ENCODE results near the gene PAX2. TPM values are rescaled to one million over a fixed set of nuclear protein-coding genes. Genes with fewer than 3 reads are reported as not detected.

The PAX2 gene
- total RNA-seq, 1 experiment from 2014 or later = 0.45 TPM

- BruUV-seq (replicated peaks) = no TSS peak
- H3K4me3 ChIP-seq (ENCODE audit: low read depth, low read length) = no peak overlapping the region
- POLR2A ChIA-PET = no interaction called here
- Mint-ChIP-seq H3K27ac (ENCODE audit: unreplicated experiment) (no peak overlapping the region), H3K4me1 (ENCODE audit: low read depth, unreplicated experiment) (no peaks in the 10 kb centered on the region), H3K36me3 (ENCODE audit: insufficient read depth, unreplicated experiment) (no peaks in the 10 kb centered on the region), H3K27me3 (ENCODE audit: insufficient read depth, unreplicated experiment) (peaks cover 26% of the 10 kb centered on the region), H3K9me3 (ENCODE audit: unreplicated experiment) (no peaks in the 10 kb centered on the region), H3K4me3 (ENCODE audit: unreplicated experiment) (no peak overlapping the region)
- no peaks in the 10 kb centered on the region for H3K27me3 ChIP-seq (replicated peaks; ENCODE audit: control insufficient read depth, insufficient read depth, low read length)
- CTCF ChIA-PET = no interaction called here
- H3K4me1 ChIP-seq = no peaks in the 10 kb centered on the region
- no peak for TF ChIP-seq CTCF (IDR thresholded peaks at IDR 0.05; ENCODE audit: insufficient read depth in 1 of 2, low read depth in 1 of 2, low read length in 1 of 2, severe bottlenecking in 1 of 2, unreplicated experiment in 1 of 2)
- H3K36me3 ChIP-seq (ENCODE audit: control insufficient read depth, insufficient read depth, low read length) = no peaks in the 10 kb centered on the region
- intact Hi-C loops (cut with micrococcal nuclease; ENCODE audit: unreplicated experiment) = no loop called here
- no peak for DNase-seq
- no peaks in the 10 kb centered on the region for H3K9me3 ChIP-seq
These were observed 74.0 kb downstream of the PAX2 start for GRCh38 chr10:100819424-100819823.

DNA sequence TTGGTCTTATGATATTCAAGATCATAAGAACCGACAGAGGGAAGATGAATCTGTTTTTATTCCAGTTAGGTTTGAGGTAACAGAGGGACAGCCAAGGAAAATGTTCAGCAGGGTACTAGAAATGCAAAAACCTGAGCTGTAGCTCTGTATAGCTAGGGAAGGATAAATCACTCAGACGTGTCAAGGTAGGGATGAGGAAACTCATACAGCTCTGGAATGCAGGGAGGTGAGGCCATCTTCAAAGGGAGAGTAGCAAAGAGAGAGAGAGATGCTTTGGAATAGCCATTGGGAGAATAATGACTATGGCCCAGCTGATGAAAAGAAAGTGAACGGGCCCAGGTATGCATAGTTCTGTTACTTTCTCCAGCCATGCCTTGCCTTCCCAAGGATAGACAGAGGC is 77.8 kb downstream of the PAX2 start:
- no peak overlapping the region for H3K27ac Mint-ChIP-seq (ENCODE audit: unreplicated experiment)
- intact Hi-C loops (cut with micrococcal nuclease; ENCODE audit: unreplicated experiment) = no loop called here
- H3K27me3 ChIP-seq (replicated peaks; ENCODE audit: control insufficient read depth, insufficient read depth, low read length) = peaks cover 5% of the 10 kb centered on the region; the same call in 1 of the 2 replicates
- H3K9me3 Mint-ChIP-seq (ENCODE audit: unreplicated experiment) = no peaks in the 10 kb centered on the region
- ChIA-PET POLR2A (no interaction called here), CTCF (interaction anchor here (0.6 to 1.6 kb wide), 3 partner anchors 55 to 283 kb away, joined by 3 to 6 read pairs (median 5); no protein-coding TSS in a partner anchor)
- no peaks in the 10 kb centered on the region for H3K36me3 Mint-ChIP-seq (ENCODE audit: insufficient read depth, unreplicated experiment)
- H3K4me1 Mint-ChIP-seq (ENCODE audit: low read depth, unreplicated experiment) = peaks cover under 1% of the 10 kb centered on the region
- TF ChIP-seq CTCF (IDR thresholded peaks at IDR 0.05; ENCODE audit: insufficient read depth in 1 of 2, low read depth in 1 of 2, low read length in 1 of 2, severe bottlenecking in 1 of 2, unreplicated experiment in 1 of 2) = no peak
- no peaks in the 10 kb centered on the region for H3K36me3 ChIP-seq (ENCODE audit: control insufficient read depth, insufficient read depth, low read length)
- peaks cover 36% of the 10 kb centered on the region for H3K27me3 Mint-ChIP-seq (ENCODE audit: insufficient read depth, unreplicated experiment)
- no TSS peak for BruUV-seq (replicated peaks)
- DNase-seq = no peak
- H3K4me3 ChIP-seq (ENCODE audit: low read depth, low read length) = no peak overlapping the region
- 0 out of 2 replicates have a peak, but pooled peaks cover 3% of the 10 kb centered on the region for H3K4me1 ChIP-seq
- H3K9me3 ChIP-seq = no peaks in the 10 kb centered on the region
- no peak overlapping the region for H3K4me3 Mint-ChIP-seq (ENCODE audit: unreplicated experiment)

- DNase-seq = no peak
- BruUV-seq (replicated peaks) = no TSS peak
- TF ChIP-seq CTCF (IDR thresholded peaks at IDR 0.05; ENCODE audit: insufficient read depth in 1 of 2, low read depth in 1 of 2, low read length in 1 of 2, severe bottlenecking in 1 of 2, unreplicated experiment in 1 of 2) = no peak
- Histone ChIP-seq H3K27me3 (replicated peaks; ENCODE audit: control insufficient read depth, insufficient read depth, low read length) (peaks cover 5% of the 10 kb centered on the region; the same call in 1 of the 2 replicates), H3K4me3 (ENCODE audit: low read depth, low read length) (no peak overlapping the region), H3K36me3 (ENCODE audit: control insufficient read depth, insufficient read depth, low read length) (no peaks in the 10 kb centered on the region), H3K4me1 (peaks cover 10% of the 10 kb centered on the region; the same call in 1 of the 2 replicates), H3K9me3 (no peaks in the 10 kb centered on the region)
- peaks cover 10% of the 10 kb centered on the region for H3K4me1 Mint-ChIP-seq (ENCODE audit: low read depth, unreplicated experiment)
- intact Hi-C loops (cut with micrococcal nuclease; ENCODE audit: unreplicated experiment) = loop anchor here (5.0 kb wide), 1 partner anchor 143 kb away; no protein-coding TSS in a partner anchor
- peaks cover 37% of the 10 kb centered on the region for H3K27me3 Mint-ChIP-seq (ENCODE audit: insufficient read depth, unreplicated experiment)
- CTCF ChIA-PET = interaction anchor here (0.6 to 1.5 kb wide), 2 partner anchors 54 to 138 kb away, joined by 3 to 5 read pairs; no protein-coding TSS in a partner anchor
- POLR2A ChIA-PET = no interaction called here
- H3K9me3 Mint-ChIP-seq (ENCODE audit: unreplicated experiment) = no peaks in the 10 kb centered on the region
- H3K4me3 Mint-ChIP-seq (ENCODE audit: unreplicated experiment) = no peak overlapping the region
- no peak overlapping the region for H3K27ac Mint-ChIP-seq (ENCODE audit: unreplicated experiment)
- H3K36me3 Mint-ChIP-seq (ENCODE audit: insufficient read depth, unreplicated experiment) = no peaks in the 10 kb centered on the region
These were observed 79.5 kb downstream of the PAX2 start for GRCh38 chr10:100824886-100825285.

All from Caco-2 (cell line).